GM23248 (cell line): ENCODE data around the gene CKS1B.

Source experiments
- EZH2 ChIP-seq: fragments of 200-600 bp; sonication (generic); IDR thresholded peaks from 2 replicates; pipeline ENCODE4 v1.6.1; 2018; ENCODE audit warnings: antibody characterized with exemption, mild to moderate bottlenecking; ENCODE audit not compliant: insufficient read depth, poor library complexity, severe bottlenecking
- EZH2phosphoT487 ChIP-seq: fragments of 200-600 bp; sonication (generic); IDR thresholded peaks from 2 replicates; pipeline ENCODE4 v1.6.1; 2018; ENCODE audit warnings: antibody characterized with exemption, moderate library complexity, mild to moderate bottlenecking, low read depth; ENCODE audit not compliant: insufficient read depth

GRCh38 chr1:154989195-154989860, 14.8 kb downstream of the CKS1B start:
- TF ChIP-seq EZH2 (no peak), EZH2phosphoT487 (no peak)
